Endothelial cell of umbilical vein (primary cell): ENCODE data around the gene FYN. TPM values are rescaled to one million over a fixed set of nuclear protein-coding genes. Genes with fewer than 3 reads are reported as not detected.

Experiments used
- BruUV-seq: library from RNA; stranded (reverse); fragments of 400-500 nt; replicated peaks from 2 replicates; lab custom pipeline; 2021; lab: Mats Ljungman, UMichigan
- CTCF ChIA-PET: fragments of 300-600, 350-600 bp; sonication (Branson Sonifier 250); formaldehyde crosslinking; loops from one replicate; lab custom pipeline; 2021; ENCODE audit warnings: antibody characterized with exemption, inconsistent platforms; lab: Charles Lee
- POLR2A ChIA-PET: fragments of 300-600, 350-600 bp; sonication (Branson Sonifier 250); formaldehyde crosslinking; loops from one replicate; lab custom pipeline; 2021; ENCODE audit warnings: antibody characterized with exemption, inconsistent platforms; lab: Charles Lee
- DNase-seq: peaks from one replicate; pipeline ENCODE4 v3.0.0-alpha.2; 2011; ENCODE audit warnings: low read depth, low spot score
- FAIRE-seq: peaks from 2 replicates; lab custom pipeline; 2011; peaks lifted over from hg19 to GRCh38; lab: Jason Lieb, UNC
- H2AFZ ChIP-seq: 2 replicates; pipeline ENCODE4 v1.6.0; 2012; ENCODE audit warnings: low read depth, low read length, control low read depth, inconsistent platforms
- H3K27ac ChIP-seq: 2 replicates; pipeline ENCODE4 v1.5.1; 2011; ENCODE audit warnings: low read depth, mild to moderate bottlenecking, control low read depth, low read length, moderate library complexity; ENCODE audit not compliant: insufficient read depth
- H3K27me3 ChIP-seq, 2 experiments: 2 replicates each; pipeline versions ENCODE4 v1.6.0 to v1.6.1; 2011; ENCODE audit warnings: low read length in 2 of 2, mixed read lengths in 1 of 2; ENCODE audit not compliant: control insufficient read depth in 2 of 2, insufficient read depth in 2 of 2
- H3K36me3 ChIP-seq, 2 experiments: 2 replicates in 1 of 2; 3 replicates in 1 of 2; pipeline ENCODE4 v1.5.1; 2011; ENCODE audit warnings: low read length in 2 of 2, mild to moderate bottlenecking in 1 of 2, moderate library complexity in 1 of 2; ENCODE audit not compliant: control insufficient read depth in 2 of 2, insufficient read depth in 2 of 2; ENCODE audit errors: extremely low read depth in 1 of 2
- H3K4me1 ChIP-seq: 3 replicates; pipeline ENCODE4 v1.5.1; 2011; ENCODE audit warnings: mild to moderate bottlenecking, low read length; ENCODE audit not compliant: control insufficient read depth, insufficient read depth; ENCODE audit errors: extremely low read depth
- H3K4me2 ChIP-seq: 2 replicates; pipeline ENCODE4 v1.6.1; 2011; ENCODE audit warnings: low read length, control low read depth, mixed read lengths; ENCODE audit not compliant: insufficient read depth
- H3K4me3 ChIP-seq, 3 experiments: fragments of 200-600 bp in 1 of 3; sonication (generic), shearing (Covaris generic) in 1 of 3; replicated peaks in 1 of 3; 2 replicates each; pipeline ENCODE4 v1.5.1; 2011 to 2016; ENCODE audit warnings: control low read depth in 3 of 3, low read length in 3 of 3, mild to moderate bottlenecking in 2 of 3, inconsistent platforms in 1 of 3, low read depth in 1 of 3, moderate library complexity in 1 of 3; ENCODE audit not compliant: insufficient read depth in 1 of 3
- H3K79me2 ChIP-seq: 2 replicates; pipeline ENCODE4 v1.6.0; 2012; ENCODE audit warnings: low read length, inconsistent platforms; ENCODE audit not compliant: control insufficient read depth, insufficient read depth
- H3K9ac ChIP-seq: replicated peaks from 2 replicates; pipeline ENCODE3; 2011; ENCODE audit warnings: low read length, control low read depth; ENCODE audit not compliant: insufficient read depth; ENCODE audit errors: extremely low read depth
- H3K9me1 ChIP-seq: replicated peaks from 3 replicates; pipeline ENCODE4 v1.6.0; 2011; ENCODE audit warnings: mild to moderate bottlenecking, low read length; ENCODE audit not compliant: control insufficient read depth, insufficient read depth; ENCODE audit errors: extremely low read depth
- H3K9me3 ChIP-seq: replicated peaks from 2 replicates; pipeline ENCODE4 v1.5.1; 2012; ENCODE audit warnings: low read length, inconsistent platforms; ENCODE audit not compliant: control insufficient read depth, insufficient read depth
- H4K20me1 ChIP-seq: replicated peaks from 2 replicates; pipeline ENCODE3; 2011; ENCODE audit warnings: mild to moderate bottlenecking, low read length; ENCODE audit not compliant: control insufficient read depth, insufficient read depth; ENCODE audit errors: extremely low read depth
- EZH2 ChIP-seq: IDR thresholded peaks from 2 replicates; pipeline ENCODE4 v1.6.1; 2012; ENCODE audit warnings: borderline replicate concordance, low read depth, mild to moderate bottlenecking, moderate library complexity, low read length, inconsistent platforms; ENCODE audit not compliant: severe bottlenecking
- FOS ChIP-seq: IDR thresholded peaks from 2 replicates; pipeline ENCODE4 v1.6.1; 2011; ENCODE audit warnings: mild to moderate bottlenecking, low read length, moderate library complexity, borderline replicate concordance; ENCODE audit not compliant: insufficient read depth
- GATA2 ChIP-seq: IDR thresholded peaks from 2 replicates; pipeline ENCODE4 v1.7.0; 2011; ENCODE audit warnings: low read depth, mild to moderate bottlenecking, moderate library complexity, mixed read lengths, low read length; ENCODE audit not compliant: insufficient read length, insufficient read depth
- JUN ChIP-seq: IDR thresholded peaks from 2 replicates; pipeline ENCODE4 v1.6.1; 2011; ENCODE audit warnings: borderline replicate concordance, low read depth; ENCODE audit not compliant: insufficient read length, insufficient read depth
- MYC ChIP-seq: IDR thresholded peaks from one replicate; pipeline ENCODE4 v1.6.1; 2011; ENCODE audit warnings: mild to moderate bottlenecking, low read depth, low read length
- POLR2A ChIP-seq: IDR thresholded peaks from 2 replicates; pipeline ENCODE4 v1.6.1; 2012; ENCODE audit warnings: low read depth, mild to moderate bottlenecking, control low read depth, low read length
- POLR2AphosphoS5 ChIP-seq: IDR thresholded peaks from 2 replicates; pipeline ENCODE4 v1.6.1; 2012; ENCODE audit warnings: low read depth, mild to moderate bottlenecking, control low read depth, low read length, moderate library complexity; ENCODE audit not compliant: insufficient read depth
- dilution Hi-C: fragments of 300-500 bp; cut with MboI; formaldehyde crosslinking; loops from one replicate; pipeline ENCODE4 v1.15.0; 2019; ENCODE audit warnings: low sequenced_read_pairs; ENCODE audit not compliant: extremely low pct_ligation_motif_present
- intact Hi-C: fragments of 100-400 bp; cut with micrococcal nuclease; formaldehyde crosslinking; loops from one replicate; pipeline ENCODE4 v1.10.0; 2022
- polyA plus RNA-seq, 4 experiments: library from polyadenylated mRNA; depleted of rRNA in 3 of 4; stranded (reverse) in 3 of 4; unstranded in 1 of 4; fragments of >200 nt; gene quantifications; 2 replicates each; pipeline versions ENCODE4 v1.2.1 to v1.2.3, GENCODE V29; 2011 to 2012; ENCODE audit warnings: missing spikeins in 1 of 4
- total RNA-seq: library from RNA; stranded (reverse); gene quantifications from 2 replicates; pipeline ENCODE4 v1.2.3, GENCODE V29; 2021
- TF ChIP-seq, protein P1 (sequence below): IDR thresholded peaks from 2 replicates; pipeline ENCODE4 v1.6.1; 2011; ENCODE audit not compliant: insufficient read depth, insufficient read length
- TF ChIP-seq, protein P2 (sequence below), 2 donors: IDR thresholded peaks; 1 replicate in 1 of 2; 2 replicates in 1 of 2; pipeline ENCODE4 v1.5.1; 2011; ENCODE audit warnings: low read length in 2 of 2, mild to moderate bottlenecking in 2 of 2, moderate library complexity in 2 of 2, control low read depth in 1 of 2, inconsistent platforms in 1 of 2, low read depth in 1 of 2; ENCODE audit not compliant: insufficient read depth in 1 of 2; ENCODE audit errors: extremely low read depth in 1 of 2

FYN gene
- total and polyA plus RNA-seq, 2 donors (not counting 3 experiments of a cell fraction or from before 2014, with no cell fraction given), result 69.0 to 143 TPM

- TF ChIP-seq GATA2, result no peak
- no peak for TF ChIP-seq POLR2AphosphoS5
- TF ChIP-seq, protein P1, sequence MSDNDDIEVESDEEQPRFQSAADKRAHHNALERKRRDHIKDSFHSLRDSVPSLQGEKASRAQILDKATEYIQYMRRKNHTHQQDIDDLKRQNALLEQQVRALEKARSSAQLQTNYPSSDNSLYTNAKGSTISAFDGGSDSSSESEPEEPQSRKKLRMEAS, result no peak
- no peak for TF ChIP-seq POLR2A
- no peak for TF ChIP-seq EZH2
- TF ChIP-seq, protein P2, sequence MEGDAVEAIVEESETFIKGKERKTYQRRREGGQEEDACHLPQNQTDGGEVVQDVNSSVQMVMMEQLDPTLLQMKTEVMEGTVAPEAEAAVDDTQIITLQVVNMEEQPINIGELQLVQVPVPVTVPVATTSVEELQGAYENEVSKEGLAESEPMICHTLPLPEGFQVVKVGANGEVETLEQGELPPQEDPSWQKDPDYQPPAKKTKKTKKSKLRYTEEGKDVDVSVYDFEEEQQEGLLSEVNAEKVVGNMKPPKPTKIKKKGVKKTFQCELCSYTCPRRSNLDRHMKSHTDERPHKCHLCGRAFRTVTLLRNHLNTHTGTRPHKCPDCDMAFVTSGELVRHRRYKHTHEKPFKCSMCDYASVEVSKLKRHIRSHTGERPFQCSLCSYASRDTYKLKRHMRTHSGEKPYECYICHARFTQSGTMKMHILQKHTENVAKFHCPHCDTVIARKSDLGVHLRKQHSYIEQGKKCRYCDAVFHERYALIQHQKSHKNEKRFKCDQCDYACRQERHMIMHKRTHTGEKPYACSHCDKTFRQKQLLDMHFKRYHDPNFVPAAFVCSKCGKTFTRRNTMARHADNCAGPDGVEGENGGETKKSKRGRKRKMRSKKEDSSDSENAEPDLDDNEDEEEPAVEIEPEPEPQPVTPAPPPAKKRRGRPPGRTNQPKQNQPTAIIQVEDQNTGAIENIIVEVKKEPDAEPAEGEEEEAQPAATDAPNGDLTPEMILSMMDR (IDR thresholded peaks at IDR 0.05; ENCODE audit: extremely low read depth in 1 of 2, insufficient read depth in 1 of 2, low read depth in 1 of 2, low read length in 2 of 2), result no peak
- TF ChIP-seq FOS, result no peak
- TF ChIP-seq JUN, result no peak
- no peak for TF ChIP-seq MYC
- Histone ChIP-seq H3K36me3 (no peaks in the 10 kb centered on the region), H4K20me1 (no peaks in the 10 kb centered on the region), H3K4me2 (no peak overlapping the region), H3K9me1 (no peaks in the 10 kb centered on the region), H3K4me3 (no peak overlapping the region), H3K9ac (no peak overlapping the region), H3K27ac (no peak overlapping the region), H3K4me1 (peaks cover 18% of the 10 kb centered on the region), H2AFZ (no peak overlapping the region), H3K79me2 (no peaks in the 10 kb centered on the region), H3K9me3 (no peaks in the 10 kb centered on the region), H3K27me3 (no peaks in the 10 kb centered on the region)
- FAIRE-seq (no peak), DNase-seq (no peak)
- no TSS peak for BruUV-seq
- POLR2A ChIA-PET, result no interaction called here
- dilution Hi-C loops, result no loop called here
- CTCF ChIA-PET, result no interaction called here
- intact Hi-C loops, result no loop called here
Observed at GRCh38 chr6:111765763-111766162, 107.5 kb downstream of the FYN start.
